NCI-H2107 treated with DMSO at 0.1 percent for 48 hours (cell line): ENCODE data around the gene GPR33.
"Not testable (repeated sequence)": the region's sequence is repeated elsewhere in the genome, so short reads cannot be mapped to it uniquely, and the experiment has no call there.

Experiments
- DNase-seq: peaks from one replicate; lab custom pipeline; 2025; ENCODE audit not compliant: unreplicated experiment; lab: John Stamatoyannopoulos, UW

The GPR33 gene

GRCh38 chr14:31487886-31488285 lies at the start of gene GPR33:
TSS of gene GPR33 (minus strand) at chr14:31488039. CDS start at chr14:31483965, 4,074 bp downstream.
- no peak for DNase-seq

GRCh38 chr14:31536201-31536960 lies 48.5 kb upstream of the GPR33 start:
- DNase-seq = no peak

- DNase-seq = no peak
These were observed 42.3 kb upstream of the GPR33 start for GRCh38 chr14:31530136-31530535.

GRCh38 chr14:31529053-31529452 lies 41.2 kb upstream of the GPR33 start:
- no peak for DNase-seq

- no peak for DNase-seq
These were observed 39.7 kb upstream of the GPR33 start for GRCh38 chr14:31527546-31527945.

GRCh38 chr14:31527087-31527486 lies 39.2 kb upstream of the GPR33 start:
- DNase-seq = no peak

GRCh38 chr14:31510855-31511254 lies 23.0 kb upstream of the GPR33 start:
- DNase-seq = no peak

- peak; percentile 46 for DNase-seq
These were observed 22.4 kb upstream of the GPR33 start for GRCh38 chr14:31510222-31510621.

- no peak for DNase-seq
These were observed 20.3 kb upstream of the GPR33 start for GRCh38 chr14:31508135-31508534.

- DNase-seq = no peak
These were observed 17.6 kb upstream of the GPR33 start for GRCh38 chr14:31505411-31505810.

- DNase-seq = no peak
These were observed 14.0 kb upstream of the GPR33 start for GRCh38 chr14:31501870-31502269.

GRCh38 chr14:31492759-31493498 lies 5.1 kb upstream of the GPR33 start:
- DNase-seq = no peak

- no peak for DNase-seq
These were observed 1.9 kb upstream of the GPR33 start for GRCh38 chr14:31489691-31490090.

- no peak for DNase-seq
These were observed 1.1 kb downstream of the GPR33 start for GRCh38 chr14:31486764-31487163.

GRCh38 chr14:31484754-31485153 lies 3.1 kb downstream of the GPR33 start:
- no peak for DNase-seq

GRCh38 chr14:31480156-31480555 lies 7.7 kb downstream of the GPR33 start:
- DNase-seq = no peak

GRCh38 chr14:31479027-31479426 lies 8.8 kb downstream of the GPR33 start:
- peak; percentile 42 for DNase-seq

- DNase-seq = no peak
These were observed 10.6 kb downstream of the GPR33 start for GRCh38 chr14:31477248-31477647.

- DNase-seq = no peak
These were observed 11.5 kb downstream of the GPR33 start for GRCh38 chr14:31476131-31476866.

- DNase-seq = no peak
These were observed 21.3 kb downstream of the GPR33 start for GRCh38 chr14:31466554-31466953.

GRCh38 chr14:31465111-31465510 lies 22.7 kb downstream of the GPR33 start:
- no peak for DNase-seq

- not testable (repeated sequence) for DNase-seq
These were observed 25.4 kb downstream of the GPR33 start for GRCh38 chr14:31462450-31462849.
